HepG2 (cell line): ENCODE measurements around the gene GPX2. TPM values are rescaled to one million over a fixed set of nuclear protein-coding genes. Genes with fewer than 3 reads are reported as not detected.

Experiments
- ATF7 ChIP-seq, 2 experiments: fragments of 450-650 bp in 1 of 2; sonication (generic) in 1 of 2; formaldehyde crosslinking in 1 of 2; IDR thresholded peaks; 2 replicates each; pipeline versions ENCODE4 v1.4.0 to v1.6.1; 2016 to 2020; ENCODE audit warnings: antibody characterized with exemption in 1 of 2, mild to moderate bottlenecking in 1 of 2, missing genetic modification reagents in 1 of 2
- E2F5 ChIP-seq: sonication (generic); formaldehyde crosslinking; conservative IDR thresholded peaks from 2 replicates; pipeline ENCODE4 v1.4.0; 2020; ENCODE audit warnings: missing genetic modification reagents
- FOXK2 ChIP-seq: fragments of 450-650 bp; IDR thresholded peaks from 2 replicates; pipeline ENCODE4 v1.6.1; 2016
- KAT8 ChIP-seq: IDR thresholded peaks from 2 replicates; pipeline ENCODE4 v1.6.1; 2016; ENCODE audit warnings: missing genetic modification reagents, missing compliant biosample characterization
- KLF15 ChIP-seq: sonication (generic); formaldehyde crosslinking; IDR thresholded peaks from 2 replicates; pipeline ENCODE4 v1.8.1; 2023; ENCODE audit warnings: borderline replicate concordance, mild to moderate bottlenecking, inconsistent platforms, missing genetic modification reagents, mixed read lengths
- NFKBIZ ChIP-seq: IDR thresholded peaks from 2 replicates; pipeline ENCODE4 v1.6.1; 2018; ENCODE audit warnings: missing genetic modification reagents, missing compliant biosample characterization
- NONO ChIP-seq, 2 experiments: fragments of 450-650 bp in 1 of 2; sonication (generic) in 1 of 2; formaldehyde crosslinking in 1 of 2; IDR thresholded peaks in 1 of 2; conservative IDR thresholded peaks in 1 of 2; 2 replicates each; pipeline versions ENCODE4 v1.6.1 to v1.8.0; 2017 to 2022; ENCODE audit warnings: mild to moderate bottlenecking in 1 of 2, missing genetic modification reagents in 1 of 2, moderate library complexity in 1 of 2
- RFX1 ChIP-seq: fragments of 450-650 bp; IDR thresholded peaks from 2 replicates; pipeline ENCODE4 v1.6.1; 2017
- SAFB2 ChIP-seq: sonication (generic); formaldehyde crosslinking; IDR thresholded peaks from 2 replicates; pipeline ENCODE4 v1.5.1; 2020; ENCODE audit warnings: missing genetic modification reagents, low read depth, mild to moderate bottlenecking, borderline replicate concordance
- SAP130 ChIP-seq: IDR thresholded peaks from 2 replicates; pipeline ENCODE4 v1.6.1; 2016; ENCODE audit warnings: low read depth
- ZFX ChIP-seq: sonication (generic); formaldehyde crosslinking; IDR thresholded peaks from 2 replicates; pipeline ENCODE4 v1.4.0; 2020; ENCODE audit warnings: mild to moderate bottlenecking, low read depth, missing genetic modification reagents, moderate library complexity
- ZNF143 ChIP-seq: sonication (generic); formaldehyde crosslinking; IDR thresholded peaks from 2 replicates; pipeline ENCODE4 v1.4.0; 2020; ENCODE audit warnings: missing genetic modification reagents
- ZNF446 ChIP-seq: sonication (generic); formaldehyde crosslinking; IDR thresholded peaks from 2 replicates; pipeline ENCODE4 v1.5.0; 2020; ENCODE audit warnings: mild to moderate bottlenecking, missing genetic modification reagents
- ZNF503 ChIP-seq: sonication (generic); formaldehyde crosslinking; IDR thresholded peaks from 2 replicates; pipeline ENCODE4 v1.4.0; 2020; ENCODE audit warnings: missing genetic modification reagents
- ZNF619 ChIP-seq: sonication (generic); formaldehyde crosslinking; IDR thresholded peaks from 2 replicates; pipeline ENCODE4 v1.4.0; 2020; ENCODE audit warnings: mild to moderate bottlenecking, missing genetic modification reagents
- ZNF788 ChIP-seq: sonication (generic); formaldehyde crosslinking; IDR thresholded peaks from 2 replicates; pipeline ENCODE4 v1.5.0; 2020; ENCODE audit warnings: mild to moderate bottlenecking, missing genetic modification reagents, borderline replicate concordance
- polyA plus RNA-seq, 8 experiments: library from polyadenylated mRNA; depleted of rRNA in 3 of 8; stranded (reverse) in 7 of 8; unstranded in 1 of 8; fragments of >200 nt; fragmentation: Illumina TruSeq in 4 of 8; extraction: Trizol in 4 of 8; gene quantifications; 2 replicates each; pipeline versions ENCODE4 v1.2.1 to v1.2.3, GENCODE V29; 2011 to 2016; ENCODE audit warnings: low read depth in 4 of 8, missing spikeins in 1 of 8, mixed read lengths in 1 of 8; ENCODE audit not compliant: insufficient read depth in 1 of 8
- total RNA-seq, 5 experiments: library from RNA; depleted of rRNA; stranded (reverse); fragments of >200 nt; fragmentation: Illumina TruSeq; extraction: Trizol; gene quantifications; 2 replicates each; pipeline ENCODE4 v1.2.3, GENCODE V29; 2016; ENCODE audit warnings: low read depth in 1 of 5
- TF ChIP-seq, protein P1 (sequence below): sonication (generic); formaldehyde crosslinking; IDR thresholded peaks from 2 replicates; pipeline ENCODE4 v1.4.0; 2020; ENCODE audit warnings: missing genetic modification reagents
- TF ChIP-seq, protein P2 (sequence below), 2 experiments: sonication (generic) in 1 of 2; formaldehyde crosslinking in 1 of 2; IDR thresholded peaks; 2 replicates each; pipeline versions ENCODE4 v1.4.0 to v1.6.1; 2018 to 2020; ENCODE audit warnings: missing genetic modification reagents in 2 of 2, borderline replicate concordance in 1 of 2, low read depth in 1 of 2, mild to moderate bottlenecking in 1 of 2, missing biosample characterization in 1 of 2
- TF ChIP-seq, protein P3 (sequence below): sonication (generic); formaldehyde crosslinking; IDR thresholded peaks from 2 replicates; pipeline ENCODE4 v1.5.1; 2020; ENCODE audit warnings: missing genetic modification reagents, mild to moderate bottlenecking, borderline replicate concordance

Gene GPX2
- total and polyA plus RNA-seq, 2 of the 13 experiments (the other 11 are each of a cell fraction or from before 2014, with no cell fraction given), result 526 to 674 TPM

GRCh38 chr14:64914237-64915028 lies 28.1 kb downstream of the GPX2 start, which contains the start of gene CHURC1 (continued):
- TF ChIP-seq ZNF503 (peak; percentile 56; the same call in 1 of the 2 replicates), ZNF619 (0 out of 2 replicates have a peak, but pooled peaks have one; percentile 44), FOXK2 (peak; percentile 59; the same call in 1 of the 2 replicates), ZNF143 (peak; percentile 48; the same call in 1 of the 2 replicates), KAT8 (CRISPR knock-in tag) (peak; percentile 94), ATF7 (IDR thresholded peaks at IDR 0.05) (no peak), ATF7 (CRISPR knock-in tag; IDR thresholded peaks at IDR 0.05) (peak; percentile 75; the same call in 1 of the 2 replicates), ZNF788 (CRISPR knock-in tag) (peak; percentile 62; the same call in 1 of the 2 replicates), KLF15 (CRISPR knock-in tag) (0 out of 2 replicates have a peak, but pooled peaks have one; percentile 22), RFX1 (peak; percentile 97), SAP130 (CRISPR knock-in tag) (peak; percentile 94), ZNF446 (CRISPR knock-in tag) (peak; percentile 56; the same call in 1 of the 2 replicates), NFKBIZ (CRISPR knock-in tag) (0 out of 2 replicates have a peak, but pooled peaks have one; percentile 21), SAFB2 (CRISPR knock-in tag) (0 out of 2 replicates have a peak, but pooled peaks have one; percentile 73), ZFX (CRISPR knock-in tag) (peak; percentile 81), E2F5 (CRISPR knock-in tag) (peak; percentile 53; the same call in 1 of the 2 replicates), NONO (IDR thresholded peaks at IDR 0.05) (no peak), NONO (CRISPR knock-in tag; conservative IDR thresholded peaks at IDR 0.05) (peak; percentile 15; the same call in 1 of the 2 replicates)
- TF ChIP-seq, protein P1, sequence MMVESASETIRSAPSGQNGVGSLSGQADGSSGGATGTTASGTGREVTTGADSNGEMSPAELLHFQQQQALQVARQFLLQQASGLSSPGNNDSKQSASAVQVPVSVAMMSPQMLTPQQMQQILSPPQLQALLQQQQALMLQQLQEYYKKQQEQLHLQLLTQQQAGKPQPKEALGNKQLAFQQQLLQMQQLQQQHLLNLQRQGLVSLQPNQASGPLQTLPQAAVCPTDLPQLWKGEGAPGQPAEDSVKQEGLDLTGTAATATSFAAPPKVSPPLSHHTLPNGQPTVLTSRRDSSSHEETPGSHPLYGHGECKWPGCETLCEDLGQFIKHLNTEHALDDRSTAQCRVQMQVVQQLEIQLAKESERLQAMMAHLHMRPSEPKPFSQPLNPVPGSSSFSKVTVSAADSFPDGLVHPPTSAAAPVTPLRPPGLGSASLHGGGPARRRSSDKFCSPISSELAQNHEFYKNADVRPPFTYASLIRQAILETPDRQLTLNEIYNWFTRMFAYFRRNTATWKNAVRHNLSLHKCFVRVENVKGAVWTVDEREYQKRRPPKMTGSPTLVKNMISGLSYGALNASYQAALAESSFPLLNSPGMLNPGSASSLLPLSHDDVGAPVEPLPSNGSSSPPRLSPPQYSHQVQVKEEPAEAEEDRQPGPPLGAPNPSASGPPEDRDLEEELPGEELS (CRISPR knock-in tag), result peak; percentile 27; the same call in 1 of the 2 replicates
- TF ChIP-seq, protein P2, sequence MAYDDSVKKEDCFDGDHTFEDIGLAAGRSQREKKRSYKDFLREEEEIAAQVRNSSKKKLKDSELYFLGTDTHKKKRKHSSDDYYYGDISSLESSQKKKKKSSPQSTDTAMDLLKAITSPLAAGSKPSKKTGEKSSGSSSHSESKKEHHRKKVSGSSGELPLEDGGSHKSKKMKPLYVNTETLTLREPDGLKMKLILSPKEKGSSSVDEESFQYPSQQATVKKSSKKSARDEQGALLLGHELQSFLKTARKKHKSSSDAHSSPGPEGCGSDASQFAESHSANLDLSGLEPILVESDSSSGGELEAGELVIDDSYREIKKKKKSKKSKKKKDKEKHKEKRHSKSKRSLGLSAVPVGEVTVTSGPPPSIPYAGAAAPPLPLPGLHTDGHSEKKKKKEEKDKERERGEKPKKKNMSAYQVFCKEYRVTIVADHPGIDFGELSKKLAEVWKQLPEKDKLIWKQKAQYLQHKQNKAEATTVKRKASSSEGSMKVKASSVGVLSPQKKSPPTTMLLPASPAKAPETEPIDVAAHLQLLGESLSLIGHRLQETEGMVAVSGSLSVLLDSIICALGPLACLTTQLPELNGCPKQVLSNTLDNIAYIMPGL (CRISPR knock-in tag; IDR thresholded peaks at IDR 0.05; ENCODE audit: borderline replicate concordance in 1 of 2, low read depth in 1 of 2), result peak; percentile 78 to 84
- TF ChIP-seq, protein P3, sequence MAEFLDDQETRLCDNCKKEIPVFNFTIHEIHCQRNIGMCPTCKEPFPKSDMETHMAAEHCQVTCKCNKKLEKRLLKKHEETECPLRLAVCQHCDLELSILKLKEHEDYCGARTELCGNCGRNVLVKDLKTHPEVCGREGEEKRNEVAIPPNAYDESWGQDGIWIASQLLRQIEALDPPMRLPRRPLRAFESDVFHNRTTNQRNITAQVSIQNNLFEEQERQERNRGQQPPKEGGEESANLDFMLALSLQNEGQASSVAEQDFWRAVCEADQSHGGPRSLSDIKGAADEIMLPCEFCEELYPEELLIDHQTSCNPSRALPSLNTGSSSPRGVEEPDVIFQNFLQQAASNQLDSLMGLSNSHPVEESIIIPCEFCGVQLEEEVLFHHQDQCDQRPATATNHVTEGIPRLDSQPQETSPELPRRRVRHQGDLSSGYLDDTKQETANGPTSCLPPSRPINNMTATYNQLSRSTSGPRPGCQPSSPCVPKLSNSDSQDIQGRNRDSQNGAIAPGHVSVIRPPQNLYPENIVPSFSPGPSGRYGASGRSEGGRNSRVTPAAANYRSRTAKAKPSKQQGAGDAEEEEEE (CRISPR knock-in tag), result 0 out of 2 replicates have a peak, but pooled peaks have one; percentile 63
